ENCODE measurements around the gene FBXL15. TPM values are rescaled to one million over a fixed set of nuclear protein-coding genes. Genes with fewer than 3 reads are reported as not detected.

Gene FBXL15
- total RNA-seq, 1 donor from 2014 or later = 25.6 TPM

DNA sequence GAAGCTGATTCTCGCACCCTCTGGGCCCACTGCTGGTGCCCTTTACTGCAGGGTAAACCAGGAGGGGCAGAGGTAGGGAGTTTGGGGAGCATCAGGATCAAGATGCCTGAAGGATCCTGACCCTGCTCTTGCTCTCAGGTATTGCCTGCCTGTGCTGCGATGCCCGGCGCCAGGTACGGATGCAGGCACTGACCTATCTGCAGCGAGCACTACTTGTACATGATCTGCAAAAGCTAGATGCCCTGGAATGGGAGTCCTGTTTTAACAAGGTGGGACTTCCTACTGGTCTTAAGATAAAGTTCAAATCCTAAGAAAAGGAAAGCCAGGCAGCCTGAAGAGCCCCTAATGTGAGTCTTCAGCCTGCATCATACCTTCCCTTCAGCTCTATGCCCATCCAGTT lies 41.3 kb upstream of the FBXL15 start:
- TF ChIP-seq, protein P1, sequence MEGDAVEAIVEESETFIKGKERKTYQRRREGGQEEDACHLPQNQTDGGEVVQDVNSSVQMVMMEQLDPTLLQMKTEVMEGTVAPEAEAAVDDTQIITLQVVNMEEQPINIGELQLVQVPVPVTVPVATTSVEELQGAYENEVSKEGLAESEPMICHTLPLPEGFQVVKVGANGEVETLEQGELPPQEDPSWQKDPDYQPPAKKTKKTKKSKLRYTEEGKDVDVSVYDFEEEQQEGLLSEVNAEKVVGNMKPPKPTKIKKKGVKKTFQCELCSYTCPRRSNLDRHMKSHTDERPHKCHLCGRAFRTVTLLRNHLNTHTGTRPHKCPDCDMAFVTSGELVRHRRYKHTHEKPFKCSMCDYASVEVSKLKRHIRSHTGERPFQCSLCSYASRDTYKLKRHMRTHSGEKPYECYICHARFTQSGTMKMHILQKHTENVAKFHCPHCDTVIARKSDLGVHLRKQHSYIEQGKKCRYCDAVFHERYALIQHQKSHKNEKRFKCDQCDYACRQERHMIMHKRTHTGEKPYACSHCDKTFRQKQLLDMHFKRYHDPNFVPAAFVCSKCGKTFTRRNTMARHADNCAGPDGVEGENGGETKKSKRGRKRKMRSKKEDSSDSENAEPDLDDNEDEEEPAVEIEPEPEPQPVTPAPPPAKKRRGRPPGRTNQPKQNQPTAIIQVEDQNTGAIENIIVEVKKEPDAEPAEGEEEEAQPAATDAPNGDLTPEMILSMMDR (conservative IDR thresholded peaks at IDR 0.05) = no peak
- H3K27ac Mint-ChIP-seq (ENCODE audit: unreplicated experiment) = no peak overlapping the region
- H3K4me3 Mint-ChIP-seq = no peak overlapping the region
- peaks cover 2% of the 10 kb centered on the region for H3K36me3 Mint-ChIP-seq (ENCODE audit: low read depth)
- no peaks in the 10 kb centered on the region for H3K27me3 Mint-ChIP-seq (ENCODE audit: low read depth)
- H3K4me1 Mint-ChIP-seq = no peaks in the 10 kb centered on the region
- no peaks in the 10 kb centered on the region for H3K9me3 Mint-ChIP-seq
- no peak for DNase-seq (ENCODE audit: low read depth, low spot score)

DNA sequence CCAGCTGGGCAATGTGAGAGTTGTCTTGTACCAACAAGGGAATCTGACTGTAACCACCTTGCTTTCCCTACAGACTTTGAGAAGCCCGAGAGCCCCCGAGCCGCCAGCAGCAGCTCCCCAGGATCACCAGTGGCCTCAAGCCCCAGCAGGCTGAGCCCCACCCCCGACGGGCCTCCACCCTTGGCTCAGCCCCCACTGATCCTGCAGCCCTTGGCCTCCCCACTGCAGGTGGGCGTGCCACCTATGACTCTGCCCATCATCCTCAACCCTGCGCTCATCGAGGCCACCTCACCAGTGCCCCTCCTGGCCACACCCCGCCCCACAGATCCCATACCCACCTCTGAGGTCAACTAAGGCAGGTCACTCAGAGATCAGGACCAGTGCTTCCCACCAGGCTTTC lies 38.7 kb upstream of the FBXL15 start:
- peaks cover 2% of the 10 kb centered on the region for H3K36me3 Mint-ChIP-seq (ENCODE audit: low read depth)
- peaks cover 6% of the 10 kb centered on the region for H3K4me1 Mint-ChIP-seq
- no peaks in the 10 kb centered on the region for H3K27me3 Mint-ChIP-seq (ENCODE audit: low read depth)
- TF ChIP-seq, protein P1 (conservative IDR thresholded peaks at IDR 0.05) = no peak
- no peak for DNase-seq (ENCODE audit: low read depth, low spot score)
- H3K4me3 Mint-ChIP-seq = no peak overlapping the region
- no peaks in the 10 kb centered on the region for H3K9me3 Mint-ChIP-seq
- no peak overlapping the region for H3K27ac Mint-ChIP-seq (ENCODE audit: unreplicated experiment)

DNA sequence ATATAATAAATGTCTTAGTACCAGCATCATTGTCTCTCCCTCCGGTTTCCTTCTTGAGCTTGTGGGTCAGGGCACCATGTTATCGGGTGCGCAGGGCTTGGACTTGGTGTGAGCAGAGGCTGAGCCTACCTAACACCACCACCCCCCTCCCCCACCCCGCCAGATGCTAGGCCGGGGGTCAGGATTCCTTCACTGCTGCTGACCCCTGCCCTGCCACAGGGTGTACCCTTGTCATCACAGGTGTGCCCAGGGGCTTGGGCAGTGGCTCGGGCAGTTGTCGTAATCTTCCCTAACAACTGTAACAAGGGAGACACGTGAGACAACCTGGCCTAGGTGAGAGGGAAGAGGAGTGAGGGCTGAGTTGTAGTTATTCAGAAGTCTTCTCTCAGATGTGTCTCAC lies 37.8 kb upstream of the FBXL15 start:
- Mint-ChIP-seq H3K27me3 (ENCODE audit: low read depth) (no peaks in the 10 kb centered on the region), H3K27ac (ENCODE audit: unreplicated experiment) (no peak overlapping the region), H3K4me1 (peaks cover 6% of the 10 kb centered on the region), H3K36me3 (ENCODE audit: low read depth) (peaks cover 2% of the 10 kb centered on the region), H3K4me3 (no peak overlapping the region), H3K9me3 (no peaks in the 10 kb centered on the region)
- TF ChIP-seq, protein P1 (conservative IDR thresholded peaks at IDR 0.05) = no peak
- DNase-seq (ENCODE audit: low read depth, low spot score) = no peak

DNA sequence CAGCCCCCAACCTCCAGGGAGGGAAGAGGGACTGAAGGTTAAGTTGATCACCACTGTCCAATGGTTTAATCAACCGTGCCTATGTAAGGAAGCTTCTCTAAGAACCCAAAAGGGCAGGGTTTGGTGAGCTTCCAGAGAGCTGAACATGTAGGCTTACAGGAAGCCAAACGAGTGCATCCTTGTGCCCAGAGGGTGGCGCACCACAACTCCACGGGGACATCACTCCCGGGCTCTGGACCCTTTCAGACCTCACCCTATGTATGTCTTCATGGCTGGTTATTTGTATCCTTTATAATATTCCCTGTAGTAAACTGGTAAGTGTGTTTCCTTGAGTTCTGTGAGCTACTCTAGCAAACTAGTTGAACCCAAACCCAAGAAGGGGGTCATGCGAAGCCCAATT lies 36.6 kb upstream of the FBXL15 start:
- H3K9me3 Mint-ChIP-seq = no peaks in the 10 kb centered on the region
- TF ChIP-seq, protein P1 (conservative IDR thresholded peaks at IDR 0.05) = peak; percentile 41
- H3K27me3 Mint-ChIP-seq (ENCODE audit: low read depth) = peaks cover 3% of the 10 kb centered on the region
- H3K36me3 Mint-ChIP-seq (ENCODE audit: low read depth) = peaks cover 2% of the 10 kb centered on the region
- peaks cover 6% of the 10 kb centered on the region for H3K4me1 Mint-ChIP-seq
- H3K4me3 Mint-ChIP-seq = no peak overlapping the region
- no peak overlapping the region for H3K27ac Mint-ChIP-seq (ENCODE audit: unreplicated experiment)
- DNase-seq (ENCODE audit: low read depth, low spot score) = no peak

DNA sequence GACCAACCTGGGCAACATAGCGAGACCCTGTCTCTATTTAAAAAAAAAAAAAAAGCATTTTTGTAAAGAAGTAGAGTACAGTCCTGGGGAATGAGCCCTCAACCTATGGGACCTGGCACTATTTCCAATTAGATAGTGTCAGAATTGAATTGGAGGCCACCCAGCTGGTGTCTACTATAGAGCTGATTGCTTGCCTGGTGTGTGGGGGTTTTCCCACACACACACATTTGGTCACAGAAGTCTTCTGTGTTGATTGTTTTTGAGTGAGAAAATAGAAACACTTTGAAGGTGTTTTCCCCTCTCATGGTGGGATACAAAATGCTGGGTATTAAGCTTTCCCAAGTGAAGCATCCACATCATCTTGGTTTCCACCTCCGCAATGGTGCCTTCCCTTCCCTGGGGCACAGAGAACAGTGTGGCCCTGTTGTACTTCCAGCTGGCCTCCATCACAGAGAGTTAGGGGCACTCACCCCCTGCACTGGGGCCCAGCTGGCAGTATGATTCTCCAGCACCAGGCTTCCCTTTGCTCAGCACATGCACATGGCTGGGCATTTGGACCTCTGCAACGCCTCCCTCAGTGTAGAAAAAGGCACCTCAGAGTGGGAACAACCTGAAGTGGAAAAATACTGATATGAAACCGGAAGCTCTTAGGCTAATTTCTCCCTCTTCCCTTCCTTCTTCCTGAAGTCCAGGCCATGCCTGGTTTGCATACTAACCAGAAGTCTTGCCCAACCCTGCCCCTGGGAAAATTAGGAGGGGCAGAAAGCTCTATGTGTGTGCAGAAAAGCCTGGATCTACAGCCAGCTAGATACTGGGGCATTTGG lies 35.8 kb upstream of the FBXL15 start:
- peak overlapping the region; percentile 40 for H3K27ac Mint-ChIP-seq (ENCODE audit: unreplicated experiment)
- no peaks in the 10 kb centered on the region for H3K9me3 Mint-ChIP-seq
- H3K4me3 Mint-ChIP-seq = no peak overlapping the region
- TF ChIP-seq, protein P1 (conservative IDR thresholded peaks at IDR 0.05) = no peak
- H3K27me3 Mint-ChIP-seq (ENCODE audit: low read depth) = peaks cover 4% of the 10 kb centered on the region
- peaks cover 2% of the 10 kb centered on the region for H3K36me3 Mint-ChIP-seq (ENCODE audit: low read depth)
- no peak for DNase-seq (ENCODE audit: low read depth, low spot score)
- H3K4me1 Mint-ChIP-seq = peaks cover 6% of the 10 kb centered on the region

Measured in neural crest cell (in vitro differentiated cells).